B cell (primary cell): Measurements from ENCODE around the gene ERP27.

Source experiments
- CTCF ChIP-seq: fragments of 200-600 bp; IDR thresholded peaks from one replicate; pipeline ENCODE4 v1.8.0; 2022; ENCODE audit warnings: antibody characterized with exemption, mild to moderate bottlenecking
- EZH2 ChIP-seq: IDR thresholded peaks from 2 replicates; pipeline ENCODE4 v1.6.1; 2012; ENCODE audit warnings: borderline replicate concordance, low read depth, mild to moderate bottlenecking, moderate library complexity, low read length; ENCODE audit not compliant: insufficient read depth, poor library complexity, severe bottlenecking

DNA sequence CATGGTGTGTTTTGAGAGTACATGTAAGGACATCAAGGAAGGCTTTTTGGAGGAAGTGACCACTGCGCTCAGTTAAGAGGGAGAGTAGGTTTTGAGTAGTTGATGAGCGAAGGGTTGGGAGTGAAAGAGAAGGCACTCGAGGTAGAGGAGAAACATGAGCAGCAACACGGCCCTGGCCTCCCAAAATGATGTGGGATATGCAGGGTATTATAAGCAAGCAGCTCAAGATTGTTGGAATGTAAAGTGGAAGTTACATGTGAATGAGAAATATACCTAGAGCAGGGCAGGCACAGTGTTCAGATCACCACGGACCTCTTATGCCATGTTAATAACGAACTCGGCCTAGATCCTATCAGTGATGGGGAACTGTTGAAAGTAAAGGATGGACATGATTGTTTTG, 25.2 kb upstream of the ERP27 start:
- TF ChIP-seq CTCF: no peak
- TF ChIP-seq EZH2: no peak
